GM19193 (cell line): ENCODE results near the gene UNG.

Experiments
- POLR2A ChIP-seq: IDR thresholded peaks from 4 replicates; pipeline ENCODE4 v1.6.1; 2011; ENCODE audit not compliant: insufficient read depth, insufficient read length; ENCODE audit errors: extremely low read depth

Gene UNG

DNA sequence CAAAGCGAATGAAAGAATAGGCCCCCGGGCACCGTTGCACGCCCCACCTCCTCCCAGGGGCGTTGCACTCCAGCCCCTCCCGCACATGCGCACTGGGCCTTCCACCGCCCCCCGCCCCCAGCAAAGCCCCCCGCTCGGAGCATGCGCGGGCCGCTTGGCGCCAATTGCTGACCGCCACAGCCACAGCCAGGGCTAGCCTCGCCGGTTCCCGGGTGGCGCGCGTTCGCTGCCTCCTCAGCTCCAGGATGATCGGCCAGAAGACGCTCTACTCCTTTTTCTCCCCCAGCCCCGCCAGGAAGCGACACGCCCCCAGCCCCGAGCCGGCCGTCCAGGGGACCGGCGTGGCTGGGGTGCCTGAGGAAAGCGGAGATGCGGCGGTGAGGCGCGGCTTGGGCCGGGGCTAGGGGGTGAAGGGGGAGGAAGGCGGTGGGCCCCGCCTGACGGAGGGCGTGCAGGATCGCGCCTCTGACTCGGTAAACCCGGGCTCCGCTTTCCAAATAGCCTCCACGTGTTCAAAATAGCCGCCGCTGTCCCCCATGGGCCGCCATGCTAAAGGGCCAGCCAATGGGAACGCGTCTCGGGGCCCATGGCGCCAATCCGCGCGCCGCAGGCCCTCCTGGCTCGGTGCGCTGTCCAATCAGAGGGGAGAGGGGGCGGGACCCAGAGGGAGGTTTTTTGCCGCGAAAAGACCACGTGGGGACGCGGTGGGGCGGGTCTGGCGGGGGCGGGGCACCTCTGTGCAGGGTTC, at the start of gene UNG:
TSS of gene UNG (plus strand) at position 163 of the 748 bp plus-strand sequence. CDS start at position 246, 83 bp downstream.
- TF ChIP-seq POLR2A: peak; percentile 60

DNA sequence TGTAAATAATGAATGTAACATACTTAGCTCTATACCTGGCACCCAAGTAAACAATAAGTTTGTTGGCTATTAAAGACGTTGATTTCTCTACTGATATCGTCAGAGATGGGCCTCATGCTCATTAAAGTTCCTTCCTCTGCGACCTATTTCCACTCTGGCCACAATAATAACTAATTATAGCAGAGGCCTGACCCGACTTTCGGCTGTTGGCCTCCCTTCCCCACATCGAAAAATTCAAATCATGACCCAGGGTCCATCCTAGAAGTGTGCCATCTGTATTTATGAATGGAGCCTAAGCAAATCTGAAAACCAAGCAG, 45.3 kb upstream of the UNG start:
- no peak for TF ChIP-seq POLR2A

- peak; percentile 28 for TF ChIP-seq POLR2A
These were observed 44.7 kb upstream of the UNG start, which contains the start of gene USP30 for GRCh38 chr12:109052414-109053323. Gene USP30, plus strand, starts transcription at chr12:109052576. Its CDS starts 103 bp downstream, at chr12:109052679.

- peak; percentile 33 for TF ChIP-seq POLR2A
These were observed 43.8 kb upstream of the UNG start for GRCh38 chr12:109053382-109054123.

GRCh38 chr12:109054520-109054919, 42.9 kb upstream of the UNG start:
- TF ChIP-seq POLR2A: no peak

DNA sequence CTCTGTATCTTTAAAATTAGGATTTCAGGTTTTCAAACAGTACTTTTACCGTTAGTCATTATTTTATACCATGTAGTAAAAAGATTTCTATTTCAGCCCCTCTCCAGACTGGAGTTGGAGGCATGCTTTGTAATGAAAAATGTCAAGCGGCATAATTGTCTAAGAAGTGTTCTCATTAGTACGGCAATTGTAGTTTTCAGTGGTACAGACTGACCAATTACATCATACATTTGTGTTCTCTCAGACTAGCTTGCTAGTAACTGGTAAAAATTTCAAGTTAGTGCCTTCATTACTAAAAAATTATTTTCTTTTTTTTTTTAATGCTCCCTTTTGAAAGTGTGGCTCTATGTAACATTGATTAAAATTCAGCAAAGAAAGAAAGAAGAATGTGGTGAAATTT, 40.5 kb upstream of the UNG start:
- TF ChIP-seq POLR2A: no peak

DNA sequence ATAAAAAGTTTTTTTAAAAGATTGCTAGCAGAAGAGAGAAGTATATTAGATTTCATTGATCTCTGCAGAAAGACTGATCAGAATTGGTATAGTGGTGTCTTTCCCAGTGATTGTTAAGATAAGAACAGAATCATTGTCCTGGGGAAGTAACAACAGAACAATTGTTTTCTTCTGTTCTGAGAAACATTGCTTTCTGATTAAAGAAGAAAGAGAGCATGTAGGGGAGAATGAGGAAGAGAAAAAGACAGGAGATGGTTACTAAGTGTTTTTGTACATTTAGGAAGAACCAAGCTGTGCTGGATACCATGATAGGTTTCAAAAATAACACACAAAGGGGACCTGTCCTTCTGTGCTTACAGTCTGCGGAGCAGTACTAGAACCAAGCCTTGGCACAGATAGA, 40.0 kb upstream of the UNG start:
- no peak for TF ChIP-seq POLR2A

DNA sequence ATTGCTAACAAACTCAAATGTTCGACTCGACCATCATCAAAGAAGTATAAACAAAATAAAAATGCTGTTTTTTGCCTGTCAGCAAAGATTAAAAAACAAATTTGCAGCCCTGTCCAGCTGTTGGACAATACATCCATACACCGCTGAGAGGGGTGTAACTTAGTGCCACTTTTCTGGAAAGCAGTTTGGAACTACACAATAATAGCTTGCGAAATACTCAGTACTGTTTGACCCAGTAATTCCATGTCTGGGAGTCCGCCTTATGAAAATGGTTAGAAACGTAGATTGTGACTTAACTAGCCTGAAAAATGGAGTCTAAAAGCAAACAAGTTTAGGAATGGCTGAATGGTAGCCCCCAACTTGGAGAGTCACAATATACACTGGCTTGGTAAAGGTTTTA, 38.6 kb upstream of the UNG start:
- TF ChIP-seq POLR2A: no peak

DNA sequence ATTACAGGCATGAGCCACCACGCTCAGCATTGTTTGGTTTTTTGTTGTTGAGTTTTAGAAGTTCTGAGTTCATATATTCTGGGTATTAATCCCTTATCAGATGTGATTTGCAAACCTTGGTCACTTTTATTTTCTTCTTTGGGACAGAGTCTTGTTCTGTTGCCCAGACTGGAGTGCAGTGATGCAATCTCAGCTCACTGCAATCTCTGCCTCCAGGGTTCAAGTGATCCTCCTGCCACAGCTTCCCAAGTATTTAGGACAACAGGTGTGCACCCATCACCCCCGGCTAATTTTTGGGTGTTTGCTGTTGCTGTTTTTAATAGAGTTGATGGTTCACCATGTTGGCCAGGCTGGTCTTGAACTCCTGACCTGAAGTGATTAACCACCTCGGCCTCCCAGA, 33.3 kb upstream of the UNG start:
- TF ChIP-seq POLR2A: no peak

- no peak for TF ChIP-seq POLR2A
These were observed 32.1 kb upstream of the UNG start for GRCh38 chr12:109065154-109065852.

- TF ChIP-seq POLR2A: no peak
These were observed 31.6 kb upstream of the UNG start for GRCh38 chr12:109065853-109066193.

DNA sequence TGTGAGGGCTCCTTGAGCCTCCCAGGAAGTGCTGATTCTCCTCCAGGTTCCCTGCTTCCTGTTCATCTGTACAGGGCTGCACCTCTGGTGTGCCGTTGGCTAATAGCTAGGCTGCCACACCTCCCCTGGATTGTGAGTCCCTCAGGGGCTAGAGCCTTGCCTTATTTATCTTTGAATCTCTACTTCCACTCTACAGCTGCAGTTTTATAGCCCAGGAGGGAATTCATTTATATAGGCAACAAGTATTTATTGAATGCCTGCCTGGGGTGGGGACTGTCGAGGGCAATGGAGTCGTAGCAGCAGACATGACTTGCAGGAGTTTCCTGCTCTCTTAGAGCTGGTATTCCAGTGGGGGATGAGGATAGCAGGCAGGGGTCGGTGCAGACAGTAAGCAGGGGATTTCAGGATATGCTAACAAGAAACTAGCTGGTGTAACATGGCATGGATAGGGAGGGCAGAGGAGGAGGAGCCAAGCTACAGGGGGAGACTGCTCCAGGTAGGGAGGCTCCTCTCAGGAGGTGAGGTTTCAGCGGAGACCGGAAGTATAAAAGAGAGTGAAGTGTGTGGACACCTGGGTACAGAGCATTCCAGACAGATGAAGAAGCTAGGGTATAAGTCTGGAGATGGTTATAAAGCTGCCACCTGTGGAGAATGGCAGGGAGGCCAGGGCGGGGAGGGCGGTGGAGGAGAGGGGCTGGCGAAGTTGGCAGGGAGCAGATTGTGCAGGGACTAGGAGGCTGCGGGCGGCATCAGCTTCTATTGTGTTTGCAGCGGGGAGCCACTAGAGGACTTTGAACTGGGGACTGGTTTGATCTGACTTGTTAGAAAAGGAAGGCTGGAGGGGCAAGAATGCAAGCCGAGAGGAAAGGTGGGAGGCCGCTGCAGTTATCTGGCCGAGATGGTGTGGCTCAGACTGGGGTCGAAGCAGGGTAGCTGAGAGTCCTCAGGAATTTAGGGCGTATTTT, 27.8 kb upstream of the UNG start:
- no peak for TF ChIP-seq POLR2A

DNA sequence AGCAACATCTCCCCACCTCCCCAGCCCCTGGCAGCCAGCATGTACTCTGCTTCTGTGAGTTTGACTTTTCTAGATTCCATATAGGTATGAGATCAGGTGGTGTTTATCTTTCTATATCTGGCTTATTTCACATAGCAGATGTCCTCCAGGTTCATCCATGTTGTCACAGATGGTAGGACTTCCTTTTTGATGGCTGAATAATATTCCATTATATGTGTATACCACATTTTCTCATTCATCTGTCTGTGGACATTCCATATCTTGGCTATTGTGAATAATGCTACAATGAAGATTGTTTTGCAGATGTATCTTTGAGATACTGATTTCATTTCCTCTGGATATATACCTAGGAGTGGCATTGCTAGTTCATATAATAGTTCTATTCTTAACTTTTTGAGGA, 22.5 kb upstream of the UNG start:
- TF ChIP-seq POLR2A: no peak

DNA sequence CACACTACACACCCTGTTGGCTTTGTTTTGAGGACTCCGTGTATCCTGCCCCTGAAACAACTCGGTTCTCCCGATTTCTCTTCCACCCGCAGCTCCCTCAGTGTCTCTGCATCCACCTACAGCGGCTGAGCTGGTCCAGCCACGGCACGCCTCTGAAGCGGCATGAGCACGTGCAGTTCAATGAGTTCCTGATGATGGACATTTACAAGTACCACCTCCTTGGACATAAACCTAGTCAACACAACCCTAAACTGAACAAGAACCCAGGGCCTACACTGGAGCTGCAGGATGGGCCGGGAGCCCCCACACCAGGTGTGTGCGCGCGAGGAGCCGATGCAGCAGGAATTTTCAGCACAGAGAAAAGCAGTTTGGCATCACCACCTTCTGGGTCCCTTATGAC, 14.6 kb upstream of the UNG start:
- no peak for TF ChIP-seq POLR2A
